ENCODE measurements around the gene KNG1. TPM values are rescaled to one million over a fixed set of nuclear protein-coding genes. Genes with fewer than 3 reads are reported as not detected.

Gene KNG1
- total RNA-seq, 4 donors from 2014 or later: 1.6 to 2.0 TPM; not detected in 2

DNA sequence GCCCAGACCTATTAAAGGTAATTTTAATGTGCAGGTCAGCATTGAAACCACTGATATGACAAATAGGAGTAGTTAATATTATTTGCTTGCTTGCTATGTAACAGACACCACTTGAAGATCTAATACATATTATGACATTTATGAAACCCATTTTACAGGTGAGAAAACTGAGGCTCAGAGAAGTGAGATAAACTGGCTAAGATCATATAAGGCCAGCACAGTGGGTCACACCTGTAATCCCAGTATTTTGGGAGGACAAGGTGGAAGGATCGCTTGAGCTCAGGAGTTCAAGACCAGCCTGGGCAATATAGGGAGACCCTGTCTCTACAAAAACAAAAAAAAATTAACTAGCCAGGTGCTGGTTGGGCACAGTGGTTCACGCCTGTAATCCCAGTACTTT lies 33.2 kb downstream of the KNG1 start:
- no peak for DNase-seq
- intact Hi-C loops (cut with DNase I; ENCODE audit: low total_unique reads): no loop called here

DNA sequence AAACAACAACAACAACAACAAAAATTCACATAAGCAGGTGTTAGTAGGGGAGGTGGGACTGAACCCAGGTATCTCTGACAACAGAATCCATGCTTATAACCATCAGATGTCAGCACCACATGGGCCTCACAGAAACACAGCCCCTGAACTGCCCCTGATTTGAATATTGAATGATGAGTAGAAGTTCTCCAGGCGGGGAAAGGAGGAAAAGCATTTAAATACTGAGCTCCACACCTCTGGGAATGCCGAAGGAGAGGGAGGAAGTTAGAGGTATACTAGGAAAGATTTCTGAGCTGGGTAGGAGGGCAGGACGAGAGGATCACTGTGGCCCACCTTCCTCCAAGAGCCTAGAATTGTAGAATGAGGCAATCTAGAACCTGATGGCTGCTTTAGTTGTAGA lies 34.3 kb downstream of the KNG1 start:
- Histone ChIP-seq H3K36me3 (no peaks in the 10 kb centered on the region), H3K27ac (peak overlapping the region in 2 of 4 donors; percentile 16 to 38), H3K4me3 (no peak overlapping the region), H3K27me3 (no peaks in the 10 kb centered on the region), H3K9me3 (no peaks in the 10 kb centered on the region), H3K4me1 (peaks cover 0 to 13% (median 0%) of the 10 kb centered on the region in 4 donors)
- no peak for DNase-seq
- in situ Hi-C loops (cut with MboI; ENCODE audit: low pct_ligation_motif_present in 1 of 4, low pct_unique_long_range_greater_than_20kb in 1 of 4, low sequenced_read_pairs in 3 of 4): no loop called here
- WGBS, 2 donors (ENCODE audit: low coverage in 1 of 2): 53 to 63% methylated on average over 3 of the region's 3 CpGs
- intact Hi-C loops (cut with DNase I; ENCODE audit: low total_unique reads): no loop called here
- no peak for TF ChIP-seq POLR2AphosphoS5 (IDR thresholded peaks at IDR 0.05)
- no peak for TF ChIP-seq POLR2A (IDR thresholded peaks at IDR 0.05)
- TF ChIP-seq, protein P1, sequence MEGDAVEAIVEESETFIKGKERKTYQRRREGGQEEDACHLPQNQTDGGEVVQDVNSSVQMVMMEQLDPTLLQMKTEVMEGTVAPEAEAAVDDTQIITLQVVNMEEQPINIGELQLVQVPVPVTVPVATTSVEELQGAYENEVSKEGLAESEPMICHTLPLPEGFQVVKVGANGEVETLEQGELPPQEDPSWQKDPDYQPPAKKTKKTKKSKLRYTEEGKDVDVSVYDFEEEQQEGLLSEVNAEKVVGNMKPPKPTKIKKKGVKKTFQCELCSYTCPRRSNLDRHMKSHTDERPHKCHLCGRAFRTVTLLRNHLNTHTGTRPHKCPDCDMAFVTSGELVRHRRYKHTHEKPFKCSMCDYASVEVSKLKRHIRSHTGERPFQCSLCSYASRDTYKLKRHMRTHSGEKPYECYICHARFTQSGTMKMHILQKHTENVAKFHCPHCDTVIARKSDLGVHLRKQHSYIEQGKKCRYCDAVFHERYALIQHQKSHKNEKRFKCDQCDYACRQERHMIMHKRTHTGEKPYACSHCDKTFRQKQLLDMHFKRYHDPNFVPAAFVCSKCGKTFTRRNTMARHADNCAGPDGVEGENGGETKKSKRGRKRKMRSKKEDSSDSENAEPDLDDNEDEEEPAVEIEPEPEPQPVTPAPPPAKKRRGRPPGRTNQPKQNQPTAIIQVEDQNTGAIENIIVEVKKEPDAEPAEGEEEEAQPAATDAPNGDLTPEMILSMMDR (IDR thresholded peaks at IDR 0.05): no peak

More for the DNA sequence above, 33.2 kb downstream of the KNG1 start:
- Histone ChIP-seq H3K36me3 (no peaks in the 10 kb centered on the region), H3K4me3 (no peak overlapping the region), H3K27ac (no peak overlapping the region), H3K9me3 (no peaks in the 10 kb centered on the region), H3K27me3 (no peaks in the 10 kb centered on the region), H3K4me1 (peaks cover 0 to 18% (median 5%) of the 10 kb centered on the region in 4 donors)
- in situ Hi-C loops (cut with MboI; ENCODE audit: low pct_ligation_motif_present in 1 of 4, low pct_unique_long_range_greater_than_20kb in 1 of 4, low sequenced_read_pairs in 3 of 4): no loop called here
- TF ChIP-seq POLR2A (IDR thresholded peaks at IDR 0.05): no peak
- TF ChIP-seq, protein P1 (IDR thresholded peaks at IDR 0.05): no peak
- no peak for TF ChIP-seq EP300 (IDR thresholded peaks at IDR 0.05; ENCODE audit: low read depth)
- TF ChIP-seq POLR2AphosphoS5 (IDR thresholded peaks at IDR 0.05): no peak
- 96% methylated on average over 2 of the region's 2 CpGs; no CpG with 5 or more reads in 1 of the 2 donors for WGBS, 2 donors (ENCODE audit: low coverage in 1 of 2)

DNA sequence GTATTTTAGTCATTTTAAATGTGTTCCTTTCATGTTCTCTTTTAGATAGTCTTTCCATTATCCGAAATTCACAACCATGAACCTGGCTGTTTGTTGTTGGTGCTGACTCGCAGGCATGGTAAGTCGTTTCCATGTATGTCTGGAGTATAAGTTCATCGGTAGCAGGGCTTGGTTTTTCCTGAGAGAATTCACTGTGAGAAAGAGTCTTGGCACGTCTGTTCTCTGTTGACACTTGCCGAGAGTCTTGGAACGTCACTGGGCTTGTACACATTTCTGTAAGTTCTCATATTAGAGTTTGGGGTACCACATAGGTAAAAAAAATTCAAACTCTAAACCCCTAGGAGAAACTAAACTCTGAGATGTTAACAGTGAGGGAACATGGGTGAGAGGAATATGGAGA lies 36.8 kb downstream of the KNG1 start:
- no peak for DNase-seq
- no peak overlapping the region for H3K27ac ChIP-seq
- H3K9me3 ChIP-seq: no peaks in the 10 kb centered on the region
- in situ Hi-C loops (cut with MboI; ENCODE audit: low pct_ligation_motif_present in 1 of 4, low pct_unique_long_range_greater_than_20kb in 1 of 4, low sequenced_read_pairs in 3 of 4): no loop called here
- H3K27me3 ChIP-seq: no peaks in the 10 kb centered on the region
- peaks cover 0 to 13% (median 0%) of the 10 kb centered on the region in 4 donors for H3K4me1 ChIP-seq
- no peak overlapping the region for H3K4me3 ChIP-seq
- WGBS, 2 donors (ENCODE audit: low coverage in 1 of 2): 89% methylated on average over 6 to 7 of the region's 7 CpGs
- TF ChIP-seq EP300 (IDR thresholded peaks at IDR 0.05; ENCODE audit: low read depth) (no peak), POLR2AphosphoS5 (IDR thresholded peaks at IDR 0.05) (no peak), POLR2A (IDR thresholded peaks at IDR 0.05) (no peak)
- TF ChIP-seq, protein P1 (IDR thresholded peaks at IDR 0.05): no peak
- intact Hi-C loops (cut with DNase I; ENCODE audit: low total_unique reads): no loop called here
- no peaks in the 10 kb centered on the region for H3K36me3 ChIP-seq

DNA sequence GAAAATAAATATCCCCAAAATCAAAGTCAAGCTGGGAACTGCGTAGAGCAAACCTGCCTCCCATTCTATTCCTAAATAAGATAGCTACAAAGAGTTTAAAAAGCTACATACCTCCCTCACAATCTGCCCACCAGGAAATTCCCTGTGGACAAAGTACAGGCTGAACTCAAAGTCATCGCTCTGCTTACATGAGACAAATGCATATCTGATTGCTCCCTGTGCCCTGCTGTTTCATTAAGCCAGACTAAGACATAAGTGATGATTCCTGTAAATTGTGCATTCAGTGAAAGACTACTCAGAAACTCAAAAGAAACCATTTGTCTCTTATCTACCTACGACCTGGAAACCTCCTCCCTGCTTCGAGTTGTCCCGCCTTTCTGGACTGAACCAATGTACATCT lies 37.7 kb downstream of the KNG1 start:
- intact Hi-C loops (cut with DNase I; ENCODE audit: low total_unique reads): no loop called here
- TF ChIP-seq, protein P1 (IDR thresholded peaks at IDR 0.05): no peak
- TF ChIP-seq POLR2A (IDR thresholded peaks at IDR 0.05): no peak
- no peak for TF ChIP-seq EP300 (IDR thresholded peaks at IDR 0.05; ENCODE audit: low read depth)
- no peak for TF ChIP-seq POLR2AphosphoS5 (IDR thresholded peaks at IDR 0.05)
- DNase-seq: no peak
- Histone ChIP-seq H3K4me3 (no peak overlapping the region), H3K4me1 (peaks cover 0 to 13% (median 0%) of the 10 kb centered on the region in 4 donors), H3K27me3 (no peaks in the 10 kb centered on the region), H3K9me3 (no peaks in the 10 kb centered on the region), H3K36me3 (no peaks in the 10 kb centered on the region), H3K27ac (no peak overlapping the region)
- 82 to 100% methylated on average over 1 to 5 of the region's 5 CpGs for WGBS, 2 donors (ENCODE audit: low coverage in 1 of 2)
- in situ Hi-C loops (cut with MboI; ENCODE audit: low pct_ligation_motif_present in 1 of 4, low pct_unique_long_range_greater_than_20kb in 1 of 4, low sequenced_read_pairs in 3 of 4): no loop called here

Measured in transverse colon (tissue), 4 donors.